ENCODE results near the gene SUPT16H.

DNA sequence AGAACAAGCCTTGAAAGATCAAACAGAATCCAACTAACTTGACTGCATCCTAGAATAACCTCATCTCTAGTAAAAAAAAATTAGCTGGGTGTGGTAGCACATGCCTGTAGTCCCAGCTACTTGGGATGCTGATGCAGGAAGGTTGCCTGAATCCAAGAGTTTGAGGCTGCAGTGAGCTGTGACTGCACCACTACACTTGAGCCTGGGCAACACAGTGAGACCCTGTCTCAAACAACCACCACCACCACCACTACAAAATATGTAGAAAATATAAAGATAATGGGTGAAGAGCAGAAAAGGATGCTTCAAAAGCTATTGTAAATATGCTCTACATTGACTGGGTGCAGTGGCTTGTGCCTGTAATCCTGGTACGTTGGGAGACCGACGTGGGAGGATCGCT lies 27.3 kb downstream of the SUPT16H start:
- TF ChIP-seq, protein P1, sequence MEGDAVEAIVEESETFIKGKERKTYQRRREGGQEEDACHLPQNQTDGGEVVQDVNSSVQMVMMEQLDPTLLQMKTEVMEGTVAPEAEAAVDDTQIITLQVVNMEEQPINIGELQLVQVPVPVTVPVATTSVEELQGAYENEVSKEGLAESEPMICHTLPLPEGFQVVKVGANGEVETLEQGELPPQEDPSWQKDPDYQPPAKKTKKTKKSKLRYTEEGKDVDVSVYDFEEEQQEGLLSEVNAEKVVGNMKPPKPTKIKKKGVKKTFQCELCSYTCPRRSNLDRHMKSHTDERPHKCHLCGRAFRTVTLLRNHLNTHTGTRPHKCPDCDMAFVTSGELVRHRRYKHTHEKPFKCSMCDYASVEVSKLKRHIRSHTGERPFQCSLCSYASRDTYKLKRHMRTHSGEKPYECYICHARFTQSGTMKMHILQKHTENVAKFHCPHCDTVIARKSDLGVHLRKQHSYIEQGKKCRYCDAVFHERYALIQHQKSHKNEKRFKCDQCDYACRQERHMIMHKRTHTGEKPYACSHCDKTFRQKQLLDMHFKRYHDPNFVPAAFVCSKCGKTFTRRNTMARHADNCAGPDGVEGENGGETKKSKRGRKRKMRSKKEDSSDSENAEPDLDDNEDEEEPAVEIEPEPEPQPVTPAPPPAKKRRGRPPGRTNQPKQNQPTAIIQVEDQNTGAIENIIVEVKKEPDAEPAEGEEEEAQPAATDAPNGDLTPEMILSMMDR (IDR thresholded peaks at IDR 0.05) = no peak
- no peak for TF ChIP-seq POLR2A (IDR thresholded peaks at IDR 0.05)

All from testis (tissue), 2 donors.